Trophoblast cell (in vitro differentiated cells and primary cell): ENCODE data around the gene ZNF862.

Experiments
- DNase-seq, 2 donors: peaks; one replicate each; pipeline ENCODE4 v3.0.0-alpha.2; 2016
- H2AFZ ChIP-seq: 2 replicates; pipeline ENCODE4 v1.6.1; 2013; ENCODE audit warnings: low read length, moderate library complexity, mild to moderate bottlenecking; ENCODE audit not compliant: insufficient read depth, poor library complexity
- H2AK5ac ChIP-seq: 2 replicates; pipeline ENCODE4 v1.6.1; 2013; ENCODE audit warnings: mild to moderate bottlenecking, low read length
- H2BK120ac ChIP-seq: 2 replicates; pipeline ENCODE4 v1.6.1; 2013; ENCODE audit warnings: low read length, mild to moderate bottlenecking, moderate library complexity; ENCODE audit not compliant: insufficient read depth, poor library complexity
- H2BK12ac ChIP-seq: 2 replicates; pipeline ENCODE4 v1.6.1; 2013; ENCODE audit warnings: mild to moderate bottlenecking, low read length, moderate library complexity
- H2BK5ac ChIP-seq: 2 replicates; pipeline ENCODE4 v1.6.1; 2013; ENCODE audit warnings: low read length, low read depth, moderate library complexity, mild to moderate bottlenecking; ENCODE audit not compliant: poor library complexity
- H3K14ac ChIP-seq: 2 replicates; pipeline ENCODE4 v1.6.1; 2013; ENCODE audit warnings: mild to moderate bottlenecking, low read length
- H3K18ac ChIP-seq: 2 replicates; pipeline ENCODE4 v1.6.1; 2013; ENCODE audit warnings: mild to moderate bottlenecking, low read length
- H3K23ac ChIP-seq: 2 replicates; pipeline ENCODE4 v1.6.1; 2013; ENCODE audit warnings: low read length
- H3K27ac ChIP-seq: 2 replicates; pipeline ENCODE4 v1.5.1; 2013; ENCODE audit warnings: low read depth, mild to moderate bottlenecking, inconsistent platforms, low read length, moderate library complexity
- H3K27me3 ChIP-seq: 2 replicates; pipeline ENCODE4 v1.6.1; 2013; ENCODE audit warnings: inconsistent platforms, mild to moderate bottlenecking, low read length, moderate library complexity; ENCODE audit not compliant: insufficient read depth
- H3K36me3 ChIP-seq, 2 experiments: 1 replicate in 1 of 2; 2 replicates in 1 of 2; pipeline ENCODE4 v1.6.1; 2013; ENCODE audit warnings: low read length in 2 of 2, mild to moderate bottlenecking in 2 of 2, moderate library complexity in 1 of 2; ENCODE audit not compliant: insufficient read depth in 2 of 2, control insufficient read depth in 1 of 2
- H3K4ac ChIP-seq: 2 replicates; pipeline ENCODE4 v1.6.1; 2013; ENCODE audit warnings: low read depth, mild to moderate bottlenecking, low read length, moderate library complexity
- H3K4me1 ChIP-seq, 2 experiments: 1 replicate in 1 of 2; 2 replicates in 1 of 2; pipeline ENCODE4 v1.6.1; 2013; ENCODE audit warnings: low read length in 2 of 2, mild to moderate bottlenecking in 2 of 2, moderate library complexity in 1 of 2; ENCODE audit not compliant: insufficient read depth in 2 of 2, control insufficient read depth in 1 of 2
- H3K4me2 ChIP-seq: 2 replicates; pipeline ENCODE4 v1.6.1; 2013; ENCODE audit warnings: inconsistent platforms, mild to moderate bottlenecking, low read length, moderate library complexity
- H3K4me3 ChIP-seq: 2 replicates; pipeline ENCODE4 v1.5.1; 2013; ENCODE audit warnings: mild to moderate bottlenecking, low read depth, low read length, inconsistent platforms
- H3K79me1 ChIP-seq: one replicate; pipeline ENCODE4 v1.6.1; 2013; ENCODE audit warnings: low read length
- H3K79me2 ChIP-seq: 2 replicates; pipeline ENCODE4 v1.6.1; 2013; ENCODE audit warnings: low read length, mild to moderate bottlenecking; ENCODE audit not compliant: control insufficient read depth, insufficient read depth, poor library complexity
- H3K9ac ChIP-seq: 2 replicates; pipeline ENCODE4 v1.6.1; 2013; ENCODE audit warnings: mild to moderate bottlenecking, low read length
- H3K9me3 ChIP-seq: 2 replicates; pipeline ENCODE4 v1.6.1; 2013; ENCODE audit warnings: low read depth, mild to moderate bottlenecking, control low read depth, inconsistent platforms, low read length; ENCODE audit not compliant: insufficient read depth
- H4K12ac ChIP-seq: 2 replicates; pipeline ENCODE4 v1.6.1; 2013; ENCODE audit warnings: low read depth, mild to moderate bottlenecking, low read length, moderate library complexity
- H4K8ac ChIP-seq: 2 replicates; pipeline ENCODE4 v1.6.1; 2013; ENCODE audit warnings: low read depth, mild to moderate bottlenecking, low read length, moderate library complexity
- H4K91ac ChIP-seq: one replicate; pipeline ENCODE4 v1.6.1; 2013; ENCODE audit warnings: low read depth, mild to moderate bottlenecking, low read length, moderate library complexity
- WGBS: extraction: QIAGEN DNeasy Blood & Tissue Kit; methylation state at CpG from one replicate; pipeline ENCODE4 v1.1.7; 2013; ENCODE audit warnings: missing lambda C conversion rate; ENCODE audit not compliant: insufficient read length, insufficient coverage; ENCODE audit errors: extremely low coverage; 5-methylcytosine and 5-hydroxymethylcytosine counted together

ZNF862 gene

GRCh38 chr7:149865437-149865836 lies 27.3 kb downstream of the ZNF862 start:
- Histone ChIP-seq H3K4me2 (no peak overlapping the region), H3K4me3 (no peak overlapping the region), H3K23ac (no peak overlapping the region), H3K18ac (no peak overlapping the region), H4K8ac (no peak overlapping the region), H3K27me3 (no peaks in the 10 kb centered on the region), H3K14ac (no peak overlapping the region), H4K91ac (no peak overlapping the region), H3K79me1 (no peaks in the 10 kb centered on the region), H3K4ac (no peak overlapping the region), H2BK12ac (no peak overlapping the region), H3K9ac (no peak overlapping the region), H3K79me2 (no peaks in the 10 kb centered on the region), H4K12ac (no peak overlapping the region), H3K27ac (no peak overlapping the region), H2AK5ac (no peak overlapping the region), H2AFZ (no peak overlapping the region), H3K9me3 (no peaks in the 10 kb centered on the region), H3K36me3 (peaks cover 0 to 4% of the 10 kb centered on the region in 2 experiments), H2BK5ac (no peak overlapping the region), H2BK120ac (no peak overlapping the region), H3K4me1 (no peaks in the 10 kb centered on the region)
- WGBS = no CpG with 5 or more reads among the region's 7 CpGs
- DNase-seq = no peak

DNA sequence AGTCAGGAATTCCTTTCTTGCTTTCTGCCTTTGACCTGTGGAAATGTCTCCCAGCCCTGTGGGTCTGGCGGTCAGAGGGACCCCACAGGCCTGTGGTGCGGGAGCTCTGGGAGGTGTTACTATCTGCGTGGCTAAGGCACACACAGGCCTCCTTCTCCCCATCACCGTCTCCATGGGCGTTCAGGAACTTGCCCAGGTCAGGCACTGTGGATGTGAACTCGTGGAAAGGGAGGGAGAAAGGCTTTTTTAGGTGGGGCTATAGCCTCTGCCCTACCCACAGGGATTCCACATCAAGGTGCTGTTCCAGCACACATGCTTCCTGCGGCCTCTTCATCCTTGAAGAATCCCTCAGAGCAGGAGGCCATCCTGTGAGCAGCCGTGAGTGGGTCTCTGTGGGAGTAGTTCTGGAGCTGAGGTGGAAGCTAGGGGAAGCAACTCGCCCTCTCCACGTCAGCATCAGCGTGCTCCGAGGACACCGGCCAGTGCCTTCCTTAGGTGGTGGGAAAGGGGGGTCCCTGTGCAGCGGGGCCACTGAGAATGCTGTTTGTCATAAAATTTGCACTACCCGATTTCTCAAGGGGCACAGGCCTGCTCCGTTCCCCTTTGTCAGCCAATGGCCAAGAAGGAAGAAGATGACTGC lies 28.1 kb downstream of the ZNF862 start:
- Histone ChIP-seq H3K79me1 (no peaks in the 10 kb centered on the region), H4K8ac (no peak overlapping the region), H3K14ac (no peak overlapping the region), H2AK5ac (no peak overlapping the region), H4K91ac (no peak overlapping the region), H2BK120ac (no peak overlapping the region), H4K12ac (no peak overlapping the region), H3K4me1 (no peaks in the 10 kb centered on the region), H3K36me3 (peaks cover 0 to 4% of the 10 kb centered on the region in 2 experiments), H3K27me3 (no peaks in the 10 kb centered on the region), H2BK12ac (no peak overlapping the region), H3K4ac (no peak overlapping the region), H3K4me2 (no peak overlapping the region), H3K79me2 (no peaks in the 10 kb centered on the region), H3K4me3 (no peak overlapping the region), H3K23ac (no peak overlapping the region), H2AFZ (no peak overlapping the region), H3K18ac (no peak overlapping the region), H3K9ac (no peak overlapping the region), H3K9me3 (no peaks in the 10 kb centered on the region), H3K27ac (no peak overlapping the region), H2BK5ac (no peak overlapping the region)
- DNase-seq = no peak
- WGBS = no CpG with 5 or more reads among the region's 16 CpGs

GRCh38 chr7:149866779-149867447 lies 28.7 kb downstream of the ZNF862 start:
- H3K4ac ChIP-seq = no peak overlapping the region
- no peak for DNase-seq
- H2BK120ac ChIP-seq = no peak overlapping the region
- H3K27me3 ChIP-seq = no peaks in the 10 kb centered on the region
- no peak overlapping the region for H3K27ac ChIP-seq
- no peak overlapping the region for H3K9ac ChIP-seq
- H3K4me3 ChIP-seq = no peak overlapping the region
- no peaks in the 10 kb centered on the region for H3K79me1 ChIP-seq
- no CpG with 5 or more reads among the region's 11 CpGs for WGBS
- no peak overlapping the region for H3K23ac ChIP-seq
- no peak overlapping the region for H2AK5ac ChIP-seq
- H3K14ac ChIP-seq = no peak overlapping the region
- H4K91ac ChIP-seq = no peak overlapping the region
- H3K18ac ChIP-seq = no peak overlapping the region
- no peak overlapping the region for H2AFZ ChIP-seq
- H4K12ac ChIP-seq = no peak overlapping the region
- no peaks in the 10 kb centered on the region for H3K9me3 ChIP-seq
- H3K4me2 ChIP-seq = no peak overlapping the region
- no peak overlapping the region for H2BK12ac ChIP-seq
- H2BK5ac ChIP-seq = no peak overlapping the region
- H3K4me1 ChIP-seq = no peaks in the 10 kb centered on the region
- no peak overlapping the region for H4K8ac ChIP-seq
- no peaks in the 10 kb centered on the region for H3K79me2 ChIP-seq
- H3K36me3 ChIP-seq = peaks cover 0 to 4% of the 10 kb centered on the region in 2 experiments

DNA sequence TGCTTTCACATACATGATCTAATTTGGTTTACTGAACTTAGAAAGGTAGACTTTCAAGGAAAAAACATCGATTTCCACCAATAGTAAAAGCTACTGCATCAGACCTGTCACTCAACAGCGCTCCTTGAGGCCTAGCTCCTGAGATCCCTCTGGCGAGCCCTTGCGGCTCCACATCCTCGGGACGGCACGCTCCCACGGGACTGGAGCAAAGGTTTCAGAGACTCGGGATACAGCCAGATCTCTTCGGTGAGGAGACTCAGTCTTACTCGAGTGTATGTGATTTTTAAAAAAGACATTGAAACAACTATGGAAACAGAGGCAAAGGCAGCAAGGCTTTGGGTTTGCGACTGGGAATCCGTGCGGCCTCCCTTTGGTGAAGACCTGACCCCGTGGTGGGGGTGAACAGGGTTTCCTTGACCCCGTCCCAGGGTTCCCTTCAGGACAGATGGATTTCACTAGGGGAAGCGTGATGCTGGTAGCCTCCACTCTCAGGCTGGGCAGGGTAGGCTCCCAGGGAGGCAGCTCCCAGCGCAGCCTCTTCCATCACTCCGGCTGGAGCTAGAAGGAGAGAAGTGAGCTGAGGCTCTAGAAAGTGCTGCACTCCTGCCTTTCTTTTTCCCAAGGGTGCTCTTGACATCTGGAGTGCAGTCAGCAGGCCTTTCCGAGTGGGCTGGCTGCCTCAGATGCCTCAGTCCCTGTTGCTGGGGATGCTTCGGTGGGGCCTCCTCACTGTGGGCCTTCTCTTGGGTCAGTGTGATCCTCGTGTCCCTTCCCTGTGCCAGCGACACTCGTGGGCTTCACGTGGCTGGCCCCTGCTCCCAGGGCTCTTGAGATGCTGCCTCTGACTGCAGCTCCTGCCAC lies 29.8 kb downstream of the ZNF862 start:
- H3K4me3 ChIP-seq = no peak overlapping the region

More for the DNA sequence above, 29.8 kb downstream of the ZNF862 start:
- DNase-seq = no peak
- H2BK12ac ChIP-seq = no peak overlapping the region
- H3K4ac ChIP-seq = no peak overlapping the region
- no peaks in the 10 kb centered on the region for H3K27me3 ChIP-seq
- no peaks in the 10 kb centered on the region for H3K9me3 ChIP-seq
- H2AK5ac ChIP-seq = no peak overlapping the region
- H4K12ac ChIP-seq = no peak overlapping the region
- peaks cover 0 to 2% of the 10 kb centered on the region in 2 experiments for H3K36me3 ChIP-seq
- H3K18ac ChIP-seq = no peak overlapping the region
- H3K79me2 ChIP-seq = no peaks in the 10 kb centered on the region
- H2BK5ac ChIP-seq = no peak overlapping the region
- H3K4me2 ChIP-seq = no peak overlapping the region
- no peaks in the 10 kb centered on the region for H3K79me1 ChIP-seq
- H2AFZ ChIP-seq = no peak overlapping the region
- no peak overlapping the region for H3K14ac ChIP-seq
- no peak overlapping the region for H2BK120ac ChIP-seq
- WGBS = no CpG with 5 or more reads among the region's 25 CpGs
- H3K4me1 ChIP-seq = peaks cover 3 to 5% of the 10 kb centered on the region in 2 experiments
- no peak overlapping the region for H3K23ac ChIP-seq
- no peak overlapping the region for H3K9ac ChIP-seq
- no peak overlapping the region for H3K27ac ChIP-seq
- no peak overlapping the region for H4K91ac ChIP-seq
- no peak overlapping the region for H4K8ac ChIP-seq
